ENCODE data around the gene ZNF160.

Gene ZNF160

GRCh38 chr19:53131727-53132126 is 28.5 kb upstream of the ZNF160 start:
- H3K4me3 ChIP-seq (ENCODE audit: low read depth, low read length): no peak overlapping the region
- H3K27ac ChIP-seq (ENCODE audit: extremely low read depth, low read depth, low read length): no peak overlapping the region
- POLR2A ChIA-PET: no interaction called here
- TF ChIP-seq ZNF24 (tag by site-specific recombination; IDR thresholded peaks at IDR 0.05) (no peak), ZNF585B (tag by site-specific recombination; IDR thresholded peaks at IDR 0.05) (no peak), ZNF449 (tag by site-specific recombination; IDR thresholded peaks at IDR 0.05) (no peak), ZNF138 (tag by site-specific recombination; IDR thresholded peaks at IDR 0.05; ENCODE audit: borderline replicate concordance) (no peak), ZNF843 (tag by site-specific recombination; IDR thresholded peaks at IDR 0.05) (no peak), ZNF629 (tag by site-specific recombination; IDR thresholded peaks at IDR 0.05) (no peak), ZNF48 (tag by site-specific recombination; IDR thresholded peaks at IDR 0.05) (no peak), ZNF596 (tag by site-specific recombination; IDR thresholded peaks at IDR 0.05) (no peak), ZNF521 (tag by site-specific recombination; IDR thresholded peaks at IDR 0.05) (no peak), ZNF175 (tag by site-specific recombination; IDR thresholded peaks at IDR 0.05) (no peak), BCL11A (tag by site-specific recombination; IDR thresholded peaks at IDR 0.05; ENCODE audit: low read depth) (no peak), ZBTB21 (tag by site-specific recombination; IDR thresholded peaks at IDR 0.05) (no peak), ZNF791 (tag by site-specific recombination; IDR thresholded peaks at IDR 0.05) (no peak), TSHZ1 (tag by site-specific recombination; IDR thresholded peaks at IDR 0.05; ENCODE audit: borderline replicate concordance) (no peak), ZSCAN5A (tag by site-specific recombination; IDR thresholded peaks at IDR 0.05) (no peak), ZNF558 (tag by site-specific recombination; IDR thresholded peaks at IDR 0.05) (no peak), PATZ1 (tag by site-specific recombination; IDR thresholded peaks at IDR 0.05) (no peak), ZNF202 (tag by site-specific recombination; IDR thresholded peaks at IDR 0.05; ENCODE audit: borderline replicate concordance) (no peak), ZNF529 (tag by site-specific recombination; IDR thresholded peaks at IDR 0.05; ENCODE audit: insufficient replicate concordance) (no peak)
- H3K4me1 ChIP-seq (ENCODE audit: control insufficient read depth, insufficient read depth, low read length): no peaks in the 10 kb centered on the region
- H3K9me3 ChIP-seq (ENCODE audit: control insufficient read depth, insufficient read depth, low read depth, low read length): no peaks in the 10 kb centered on the region; the same call in 1 of the 2 replicates
- no peaks in the 10 kb centered on the region for H3K36me3 ChIP-seq (ENCODE audit: control insufficient read depth in 2 of 2, insufficient read depth in 1 of 2, low read length in 2 of 2)
- CTCF ChIA-PET: no interaction called here
